SU-DHL-6 (cell line): ENCODE data around the gene AMMECR1.

Experiments
- CTCF ChIP-seq: fragments of 200-600 bp; sonication (generic); IDR thresholded peaks from one replicate; pipeline ENCODE4 v1.5.1; 2017; ENCODE audit warnings: antibody characterized with exemption, mild to moderate bottlenecking, low read length, moderate library complexity; ENCODE audit not compliant: insufficient read depth, poor library complexity, severe bottlenecking
- EZH2phosphoT487 ChIP-seq: fragments of 200-600 bp; sonication (generic), shearing (Covaris generic); conservative IDR thresholded peaks from 2 replicates; pipeline ENCODE4 v1.6.1; 2018; ENCODE audit warnings: mild to moderate bottlenecking, antibody characterized with exemption, low read length, moderate library complexity, mixed read lengths

- no peak for TF ChIP-seq CTCF
- TF ChIP-seq EZH2phosphoT487: no peak
Observed at GRCh38 chrX:110248578-110248977, 69.3 kb downstream of the AMMECR1 start.
